Left ventricle myocardium inferior (tissue), 1 donor: ENCODE measurements around the gene DRD2. TPM values are rescaled to one million over a fixed set of nuclear protein-coding genes. Genes with fewer than 3 reads are reported as not detected.

ENCODE experiments used
- DNase-seq: peaks from one replicate; pipeline ENCODE4 v3.0.0-alpha.2; 2020
- H3K27ac ChIP-seq: fragments of 200-600 bp; replicated peaks from 2 replicates; pipeline ENCODE4 v1.8.0; 2021
- H3K27me3 ChIP-seq: fragments of 200-600 bp; 2 replicates; pipeline ENCODE4 v1.8.0; 2021; ENCODE audit warnings: low read depth
- H3K36me3 ChIP-seq: fragments of 200-600 bp; 2 replicates; pipeline ENCODE4 v1.8.0; 2021
- H3K4me1 ChIP-seq: fragments of 200-600 bp; 2 replicates; pipeline ENCODE4 v1.8.0; 2021
- H3K4me3 ChIP-seq: fragments of 200-600 bp; 2 replicates; pipeline ENCODE4 v1.8.0; 2021; ENCODE audit warnings: mild to moderate bottlenecking, moderate library complexity
- H3K9me3 ChIP-seq: fragments of 200-600 bp; replicated peaks from 2 replicates; pipeline ENCODE4 v1.8.0; 2021
- CTCF ChIP-seq: fragments of 200-600 bp; IDR thresholded peaks from 2 replicates; pipeline ENCODE4 v1.8.0; 2021; ENCODE audit warnings: antibody characterized with exemption, mild to moderate bottlenecking, borderline replicate concordance
- intact Hi-C: fragments of 100-400 bp; cut with micrococcal nuclease; formaldehyde crosslinking; loops from one replicate; pipeline ENCODE4 v1.11.0; 2022
- total RNA-seq: library from RNA; stranded (reverse); fragmentation: NEBNext Ultra II Directional; extraction: Animal tissue kit (Norgen Biotek cat#: 25700); gene quantifications from one replicate; pipeline ENCODE4 v1.2.1, GENCODE V29; 2021
- donor health status: DM: no; HTN: yes; CAD: no; lungs with severe emphysema.

The DRD2 gene
- total RNA-seq, 1 donor from 2014 or later: not detected

DNA sequence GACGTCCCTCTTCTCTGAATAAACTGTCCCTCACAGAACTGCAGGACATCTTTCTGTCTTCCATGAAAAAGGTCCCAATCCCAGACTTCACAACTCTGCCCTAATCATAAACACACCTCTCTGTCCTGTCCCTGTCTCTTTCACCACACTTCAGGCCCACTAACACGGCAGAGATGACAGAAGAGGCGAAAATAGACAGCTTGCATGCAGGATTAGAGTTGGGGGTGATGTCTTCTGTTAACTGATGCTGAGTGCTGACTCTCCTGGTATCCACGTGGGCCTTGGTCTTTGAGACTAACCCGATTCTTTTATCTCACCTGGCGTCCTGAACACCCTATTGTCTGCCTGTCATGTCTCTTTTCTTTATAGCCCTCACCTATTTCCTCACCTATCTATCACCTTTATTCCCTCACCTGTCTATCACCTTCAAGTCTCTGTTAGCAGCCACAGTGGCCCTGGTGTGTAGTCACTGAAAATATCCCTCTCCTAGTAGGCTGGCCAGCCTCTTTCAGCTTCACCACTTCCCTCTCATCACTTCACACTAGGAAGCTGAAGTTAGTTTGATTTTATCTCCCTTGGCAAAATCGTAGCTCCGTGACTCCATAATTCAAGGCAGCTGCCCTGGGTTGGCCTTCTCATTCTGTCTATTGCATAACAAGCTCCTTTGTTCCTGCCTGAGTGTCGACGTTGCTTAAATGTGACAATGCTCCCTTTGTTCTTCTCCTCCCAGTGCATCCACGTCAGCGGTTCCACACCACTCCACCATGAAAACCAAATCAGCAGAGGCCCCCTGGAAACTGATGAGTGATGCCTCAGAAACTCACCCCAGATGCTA, 30.6 kb upstream of the DRD2 start:
- intact Hi-C loops: no loop called here
- DNase-seq: no peak
- Histone ChIP-seq H3K4me1 (no peaks in the 10 kb centered on the region), H3K9me3 (no peaks in the 10 kb centered on the region), H3K4me3 (no peak overlapping the region), H3K36me3 (no peaks in the 10 kb centered on the region), H3K27me3 (peaks cover 60% of the 10 kb centered on the region), H3K27ac (no peak overlapping the region)
- no peak for TF ChIP-seq CTCF

GRCh38 chr11:113505046-113505445, 29.8 kb upstream of the DRD2 start:
- Histone ChIP-seq H3K27ac (no peak overlapping the region), H3K36me3 (no peaks in the 10 kb centered on the region), H3K4me3 (no peak overlapping the region), H3K27me3 (peaks cover 60% of the 10 kb centered on the region), H3K9me3 (no peaks in the 10 kb centered on the region), H3K4me1 (no peaks in the 10 kb centered on the region)
- no peak for TF ChIP-seq CTCF
- no peak for DNase-seq
- intact Hi-C loops: no loop called here

GRCh38 chr11:113504586-113504985, 29.4 kb upstream of the DRD2 start:
- TF ChIP-seq CTCF: no peak
- H3K9me3 ChIP-seq: no peaks in the 10 kb centered on the region
- no peak for DNase-seq
- peaks cover 60% of the 10 kb centered on the region for H3K27me3 ChIP-seq
- no peak overlapping the region for H3K4me3 ChIP-seq
- intact Hi-C loops: no loop called here
- no peak overlapping the region for H3K27ac ChIP-seq
- H3K4me1 ChIP-seq: no peaks in the 10 kb centered on the region
- H3K36me3 ChIP-seq: no peaks in the 10 kb centered on the region

DNA sequence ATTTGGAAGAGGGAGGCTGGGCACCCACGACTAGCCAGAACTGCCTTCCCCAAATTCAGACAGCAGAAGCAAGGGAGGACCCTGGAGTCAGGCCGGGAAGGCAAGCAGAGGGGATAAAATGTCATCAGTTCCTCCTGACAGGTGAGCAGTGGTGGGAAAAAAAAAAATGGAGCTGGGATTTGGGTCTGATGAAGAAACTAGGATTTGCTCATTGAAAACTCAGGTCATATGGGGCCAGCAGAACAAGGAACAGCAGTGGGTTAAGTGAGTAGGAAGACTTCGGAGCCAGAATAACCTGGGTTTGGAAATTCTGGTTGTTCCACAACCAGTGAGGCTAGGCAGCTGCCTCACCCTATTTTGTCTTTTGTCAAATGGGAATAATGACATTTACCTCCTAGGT, 28.9 kb upstream of the DRD2 start:
- Histone ChIP-seq H3K9me3 (no peaks in the 10 kb centered on the region), H3K4me1 (no peaks in the 10 kb centered on the region), H3K27ac (no peak overlapping the region), H3K27me3 (peaks cover 58% of the 10 kb centered on the region), H3K4me3 (no peak overlapping the region), H3K36me3 (no peaks in the 10 kb centered on the region)
- intact Hi-C loops: no loop called here
- no peak for DNase-seq
- no peak for TF ChIP-seq CTCF

DNA sequence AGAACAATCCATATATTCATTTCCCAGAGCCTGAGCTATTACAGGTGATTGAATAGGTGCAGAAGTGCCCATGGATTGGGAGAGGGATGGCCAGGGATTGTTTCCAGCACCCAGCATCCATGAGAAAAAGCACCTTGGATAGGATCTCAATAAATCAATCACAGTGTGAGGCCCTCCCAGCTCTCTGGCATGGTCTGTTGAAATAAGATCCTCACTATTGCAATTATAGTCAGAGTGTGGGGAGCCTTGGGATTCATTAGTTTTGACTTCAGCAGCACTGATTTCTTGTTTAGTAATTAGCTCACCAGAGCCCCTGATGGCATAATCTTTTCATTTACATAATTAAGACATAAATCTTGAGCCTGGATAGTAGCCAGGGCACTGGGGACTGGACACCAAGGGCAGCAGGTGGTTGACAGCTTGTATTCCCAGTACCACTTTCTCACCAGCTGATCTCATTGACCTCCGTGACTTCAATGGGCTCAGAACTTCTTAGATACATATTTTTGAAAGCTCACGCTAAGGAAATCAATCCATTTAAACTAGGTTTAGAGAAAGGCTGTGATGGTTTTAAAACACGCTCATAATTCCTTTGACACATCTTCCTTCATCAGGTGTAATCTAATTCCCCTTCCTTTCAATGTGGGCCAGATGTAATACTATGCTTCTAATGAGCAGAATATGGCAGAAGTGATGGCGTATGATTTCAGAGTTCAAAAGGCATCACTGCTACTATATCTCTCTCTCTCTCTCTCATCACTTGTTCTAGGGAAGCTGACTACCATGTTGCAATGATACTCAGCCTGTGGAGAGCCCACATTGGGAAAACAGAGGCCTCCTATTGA, 22.1 kb upstream of the DRD2 start:
- no peaks in the 10 kb centered on the region for H3K4me1 ChIP-seq
- no peak for TF ChIP-seq CTCF

More for the DNA sequence above, 22.1 kb upstream of the DRD2 start:
- DNase-seq: no peak
- Histone ChIP-seq H3K36me3 (no peaks in the 10 kb centered on the region), H3K27ac (no peak overlapping the region), H3K4me3 (no peak overlapping the region), H3K27me3 (peaks cover 68% of the 10 kb centered on the region), H3K9me3 (no peaks in the 10 kb centered on the region)
- intact Hi-C loops: no loop called here
